Measurements from ENCODE around the gene PNMA1. TPM values are rescaled to one million over a fixed set of nuclear protein-coding genes. Genes with fewer than 3 reads are reported as not detected.

Gene PNMA1
- total RNA-seq, 1 donor from 2014 or later, result 23.6 TPM

GRCh38 chr14:73759714-73760597, 45.8 kb upstream of the PNMA1 start:
- H3K4me3 ChIP-seq (ENCODE audit: low read depth, low read length), result peak overlapping the region; percentile 82
- DNase-seq (ENCODE audit: low read depth), result peak; percentile 83
- TF ChIP-seq CTCF (conservative IDR thresholded peaks at IDR 0.05; ENCODE audit: low read depth, low read length), result no peak

GRCh38 chr14:73759183-73759713, 45.1 kb upstream of the PNMA1 start:
- H3K4me3 ChIP-seq (ENCODE audit: low read depth, low read length), result peak overlapping the region; percentile 82
- no peak for DNase-seq (ENCODE audit: low read depth)
- no peak for TF ChIP-seq CTCF (conservative IDR thresholded peaks at IDR 0.05; ENCODE audit: low read depth, low read length)

DNA sequence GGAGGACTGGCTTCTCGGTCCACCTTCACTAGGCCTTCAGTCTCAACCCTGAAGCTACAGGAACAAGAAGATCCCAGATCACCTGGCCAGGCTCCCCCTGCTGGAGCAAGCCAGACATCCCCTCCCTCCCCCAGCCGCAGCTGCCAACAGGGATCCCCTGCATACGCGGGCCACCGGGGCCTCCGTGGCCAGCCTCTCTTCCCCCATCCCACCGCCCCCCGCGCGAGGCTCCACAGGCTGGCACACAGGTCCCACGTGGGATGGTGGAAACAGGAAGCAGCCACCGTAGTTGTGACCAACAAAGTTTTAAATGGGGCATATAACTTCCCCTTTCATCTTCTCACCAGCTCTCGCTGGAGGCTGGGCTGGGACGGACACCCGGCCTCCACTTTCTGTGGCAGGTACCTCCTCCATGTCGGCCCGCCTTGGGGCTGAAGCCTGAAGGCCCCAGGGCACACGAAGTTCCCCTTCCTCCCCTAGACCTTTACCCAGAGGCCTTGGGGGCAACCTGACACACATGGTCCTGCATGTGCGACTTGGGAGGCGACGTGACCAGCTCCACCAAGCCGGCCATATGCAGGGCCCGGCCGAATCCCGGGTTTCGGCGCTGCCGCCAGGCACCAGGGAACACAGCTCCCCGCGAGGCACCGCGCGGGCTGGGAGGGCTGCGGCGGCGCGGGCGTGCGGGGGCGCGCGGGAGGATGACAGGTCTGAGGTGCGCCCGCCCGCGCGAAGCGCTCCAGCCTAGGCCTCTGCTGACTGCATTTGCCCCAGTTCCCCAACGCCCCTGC, 44.4 kb upstream of the PNMA1 start:
- DNase-seq (ENCODE audit: low read depth), result no peak
- TF ChIP-seq CTCF (conservative IDR thresholded peaks at IDR 0.05; ENCODE audit: low read depth, low read length), result peak; percentile 68
- H3K4me3 ChIP-seq (ENCODE audit: low read depth, low read length), result peak overlapping the region; percentile 82

DNA sequence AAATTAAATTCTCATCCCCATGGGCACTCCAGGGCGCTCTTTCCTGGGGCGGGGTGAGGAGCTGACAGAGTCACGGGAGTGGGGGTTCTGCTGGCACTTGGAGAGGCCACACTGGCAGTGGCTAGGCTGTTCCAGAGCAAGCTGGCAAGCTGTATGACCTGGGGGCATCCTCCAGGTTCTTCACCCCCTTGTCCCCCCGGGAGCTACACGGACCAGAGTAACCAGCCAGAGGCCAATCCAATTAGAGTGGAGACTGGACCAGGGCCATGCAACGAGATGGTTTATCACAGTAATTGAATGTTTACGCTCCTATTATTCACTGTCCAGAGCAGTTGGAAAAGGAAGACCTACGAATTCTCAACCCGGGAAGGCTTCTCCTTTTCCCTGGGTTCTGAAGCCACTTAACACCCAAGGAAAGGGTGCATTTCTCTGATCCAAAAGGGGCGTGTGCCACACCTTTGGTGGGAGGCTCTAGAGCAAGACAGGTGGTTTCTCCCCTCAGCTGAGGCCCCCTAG, 43.8 kb upstream of the PNMA1 start:
- no peak for TF ChIP-seq CTCF (conservative IDR thresholded peaks at IDR 0.05; ENCODE audit: low read depth, low read length)
- DNase-seq (ENCODE audit: low read depth), result no peak
- H3K4me3 ChIP-seq (ENCODE audit: low read depth, low read length), result peak overlapping the region; percentile 82

DNA sequence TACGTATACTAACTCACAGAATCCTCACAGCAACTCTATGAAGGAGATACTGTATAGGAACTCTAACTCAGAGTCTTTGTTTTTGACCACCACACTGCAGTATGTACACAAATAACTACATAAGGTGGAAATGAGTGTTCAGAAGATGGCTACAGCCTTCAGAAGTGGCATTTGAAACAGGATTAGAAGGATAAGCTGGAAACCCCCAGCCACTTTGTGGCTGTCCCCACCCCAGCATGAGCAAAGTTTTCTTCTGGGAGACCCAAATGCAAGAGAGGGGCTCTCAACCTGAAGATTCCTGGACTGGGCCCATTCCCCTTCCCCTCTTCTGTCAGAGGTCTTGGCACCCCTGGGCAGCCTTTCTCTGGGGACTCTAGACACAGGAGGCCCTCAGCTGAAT, 43.2 kb upstream of the PNMA1 start:
- no peak for TF ChIP-seq CTCF (conservative IDR thresholded peaks at IDR 0.05; ENCODE audit: low read depth, low read length)
- H3K4me3 ChIP-seq (ENCODE audit: low read depth, low read length), result peak overlapping the region; percentile 82
- no peak for DNase-seq (ENCODE audit: low read depth)

DNA sequence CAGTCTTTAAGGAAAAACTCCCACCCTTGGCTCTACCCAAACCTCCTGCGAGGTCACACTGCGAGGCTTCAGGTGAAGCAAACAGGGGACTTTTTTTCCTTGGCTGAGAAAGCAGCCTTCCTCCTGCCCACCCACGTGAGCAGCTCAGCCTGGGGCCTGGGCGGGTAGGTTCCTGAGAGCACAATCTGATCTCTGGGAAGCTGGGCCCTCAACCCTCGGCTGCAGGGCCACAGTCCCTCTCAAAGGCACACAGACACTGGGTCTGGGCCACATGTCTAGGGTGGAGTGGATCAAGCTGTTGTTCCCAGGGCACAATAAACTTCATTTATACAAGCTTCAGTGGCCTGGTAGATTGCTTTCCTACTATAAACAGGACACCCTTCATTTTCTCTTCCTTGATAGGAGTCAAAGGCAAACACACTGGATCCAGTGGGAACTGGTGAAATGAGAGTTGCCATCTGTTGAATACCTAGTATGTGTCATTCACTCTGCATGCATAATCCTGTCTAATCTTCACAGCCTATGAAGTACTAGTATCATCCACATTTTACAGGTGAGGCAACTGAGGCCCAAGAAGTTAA, 41.3 kb upstream of the PNMA1 start:
- peak overlapping the region; percentile 26 for H3K4me3 ChIP-seq (ENCODE audit: low read depth, low read length)
- no peak for DNase-seq (ENCODE audit: low read depth)
- no peak for TF ChIP-seq CTCF (conservative IDR thresholded peaks at IDR 0.05; ENCODE audit: low read depth, low read length)
